ENCODE data around the gene ALDH4A1. TPM values are rescaled to one million over a fixed set of nuclear protein-coding genes. Genes with fewer than 3 reads are reported as not detected.
"Not testable (repeated sequence)": the region's sequence is repeated elsewhere in the genome, so short reads cannot be mapped to it uniquely, and the experiment has no call there.

ALDH4A1 gene
- polyA plus RNA-seq, 5 donors: 14.5 to 23.2 (median 17.7) TPM

GRCh38 chr1:18879215-18879790, 23.1 kb downstream of the ALDH4A1 start:
- DNase-seq: no peak

DNA sequence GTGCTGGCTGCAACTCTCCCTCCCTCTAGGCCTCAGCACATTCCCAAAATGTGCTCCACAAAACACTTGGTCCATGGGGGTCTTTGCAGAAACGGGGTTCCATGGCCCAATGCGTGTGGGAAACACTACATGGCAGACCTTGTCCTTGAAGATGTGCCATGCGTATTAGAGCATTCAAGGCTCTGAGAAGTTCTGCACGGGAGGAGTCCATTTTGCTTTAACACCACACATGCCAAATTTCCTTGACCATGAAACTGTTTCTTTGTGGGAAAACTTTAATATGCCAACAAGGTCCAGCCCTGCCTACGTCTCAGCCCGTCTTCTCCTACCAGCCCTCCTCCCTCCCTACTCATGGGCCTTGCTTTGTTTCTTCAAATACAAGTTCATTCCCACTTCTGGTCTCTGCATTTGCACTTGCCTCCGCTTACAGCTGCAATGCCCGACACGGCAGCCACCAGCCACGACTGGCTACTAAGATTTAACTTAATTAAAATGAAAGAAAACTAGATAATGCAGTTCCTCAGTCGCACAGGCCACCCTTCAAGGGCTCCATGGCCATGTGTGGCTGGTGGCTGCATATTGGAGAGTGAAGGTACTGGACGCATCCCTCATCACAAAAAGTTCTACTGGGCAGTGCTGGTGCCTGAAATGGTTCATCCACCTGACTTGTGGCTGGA, 23.7 kb downstream of the ALDH4A1 start:
- DNase-seq: no peak

DNA sequence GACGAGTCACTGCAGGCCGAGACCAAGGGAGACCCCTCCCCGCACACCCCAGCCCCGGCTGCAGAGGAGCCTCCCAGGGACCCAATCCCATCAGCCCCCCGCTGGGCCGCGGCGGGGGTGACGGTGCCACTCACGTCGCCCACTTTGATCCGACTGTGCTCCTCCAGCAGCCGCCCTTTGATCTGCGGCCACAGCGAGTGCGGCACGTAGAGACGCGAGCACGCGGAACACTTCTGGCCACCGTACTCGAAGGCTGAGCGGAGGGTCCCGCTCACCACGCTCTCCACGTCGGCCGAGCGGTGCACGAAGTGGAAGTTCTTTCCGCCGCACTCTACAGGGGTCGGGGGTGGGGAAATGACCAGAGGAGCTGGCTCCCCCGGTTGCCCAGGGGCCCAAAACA, 25.1 kb downstream of the ALDH4A1 start:
- no peak for DNase-seq

GRCh38 chr1:18876210-18876609, 26.1 kb downstream of the ALDH4A1 start:
- no peak for DNase-seq

- DNase-seq: no peak
These were observed 26.6 kb downstream of the ALDH4A1 start for GRCh38 chr1:18875796-18876128.

DNA sequence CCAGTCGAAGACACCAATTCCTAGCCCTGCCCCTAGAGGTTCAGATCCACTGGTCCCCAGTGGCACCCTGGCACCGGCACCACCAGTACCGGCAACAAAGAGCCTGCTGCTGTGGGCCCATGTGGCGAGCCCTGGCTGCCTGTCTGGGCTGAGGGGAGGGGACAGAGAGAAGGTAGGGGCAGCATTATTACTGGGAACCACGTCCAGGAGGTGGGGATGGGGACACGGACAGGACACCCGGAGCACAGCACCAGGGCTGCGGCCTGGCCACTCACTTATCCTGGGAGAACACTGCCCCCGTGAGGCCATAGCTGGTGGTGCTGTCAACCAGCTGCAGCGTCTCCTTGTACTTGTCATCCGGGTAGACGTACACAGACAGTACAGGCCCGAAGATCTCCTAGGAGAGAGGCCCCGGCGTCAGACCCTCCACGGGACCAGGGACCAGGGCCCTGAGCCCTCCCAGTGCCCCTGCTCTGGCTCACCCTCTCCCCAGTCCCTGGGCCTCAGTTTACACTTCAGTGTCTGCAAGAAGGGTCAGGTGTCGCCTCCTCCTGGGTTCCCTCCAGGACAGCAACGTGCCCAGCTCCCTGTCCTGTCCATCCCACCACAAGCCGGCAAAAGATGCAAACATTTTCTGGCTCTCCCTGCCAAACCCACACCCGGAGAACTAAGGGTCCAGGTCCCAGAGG, 27.1 kb downstream of the ALDH4A1 start:
- DNase-seq: peak; percentile 45 to 72

GRCh38 chr1:18874600-18874999, 27.8 kb downstream of the ALDH4A1 start:
- no peak for DNase-seq

DNA sequence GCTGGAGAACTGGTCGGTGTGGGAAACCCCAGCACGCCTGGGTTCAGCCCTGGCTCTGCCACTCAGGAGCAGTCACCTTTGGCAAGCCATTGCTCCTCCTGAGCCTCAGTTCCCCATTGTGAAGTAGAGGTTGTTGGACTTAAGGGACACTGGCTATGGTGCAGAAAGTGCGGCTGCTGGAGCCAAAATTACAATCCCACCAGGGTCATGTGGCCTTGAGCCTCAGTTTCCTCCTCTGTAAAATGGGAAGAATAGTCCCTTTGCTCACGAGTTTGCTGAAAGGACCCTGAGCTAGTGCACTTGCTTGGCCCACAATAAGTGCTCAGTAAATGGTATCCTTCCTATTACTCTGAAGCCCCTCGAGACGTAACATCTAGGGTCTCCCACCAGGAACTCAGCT, 28.3 kb downstream of the ALDH4A1 start:
- DNase-seq: no peak

GRCh38 chr1:18872071-18872611, 30.2 kb downstream of the ALDH4A1 start:
- DNase-seq: no peak

DNA sequence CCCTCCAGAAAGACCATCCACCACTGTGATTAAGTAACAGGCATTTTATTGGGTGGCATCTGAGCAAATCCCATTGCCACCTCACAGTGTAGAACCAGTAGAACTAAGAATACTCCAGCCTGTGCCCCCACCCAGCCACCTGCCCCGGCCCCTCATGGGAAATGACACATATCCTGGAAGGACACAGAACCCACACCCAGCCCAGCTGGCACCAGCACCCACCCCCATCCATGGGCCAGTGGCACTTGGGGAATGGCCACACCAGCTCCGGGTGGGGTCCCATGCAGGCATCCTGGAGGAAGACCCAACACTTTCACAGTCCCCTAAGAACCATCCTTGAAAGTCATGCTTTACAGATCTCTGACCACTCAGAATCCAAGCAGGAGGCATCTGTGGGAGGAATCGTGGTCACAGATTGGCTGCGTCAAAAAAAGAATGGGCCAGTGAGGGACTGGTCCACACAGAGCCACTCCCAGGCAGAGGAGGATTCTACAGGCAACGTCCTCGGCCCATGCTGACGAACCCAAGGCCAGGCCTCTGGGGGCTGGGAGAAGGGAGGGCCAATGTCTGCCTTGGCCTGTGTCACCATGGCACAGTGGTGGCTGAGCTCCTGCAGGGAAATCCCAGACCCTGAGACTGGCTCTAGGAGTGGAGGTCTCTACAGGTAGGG, 30.8 kb downstream of the ALDH4A1 start:
- DNase-seq: no peak

GRCh38 chr1:18870957-18871356, 31.4 kb downstream of the ALDH4A1 start:
- DNase-seq: no peak

DNA sequence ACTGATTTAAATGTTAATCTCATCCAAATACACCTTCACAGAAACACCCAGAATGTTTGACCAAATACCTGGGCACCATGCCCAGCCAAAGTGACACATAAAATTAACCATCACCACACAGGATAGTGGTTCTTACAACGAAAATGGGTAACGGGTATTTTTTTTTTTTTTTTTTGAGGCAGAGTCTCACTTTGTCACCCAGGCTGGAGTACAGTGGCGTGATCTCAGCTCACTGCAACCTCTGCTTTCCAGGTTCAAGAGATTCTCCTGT, 31.8 kb downstream of the ALDH4A1 start:
- DNase-seq: not testable (repeated sequence)

- no peak for DNase-seq
These were observed 32.3 kb downstream of the ALDH4A1 start for GRCh38 chr1:18869847-18870594.

DNA sequence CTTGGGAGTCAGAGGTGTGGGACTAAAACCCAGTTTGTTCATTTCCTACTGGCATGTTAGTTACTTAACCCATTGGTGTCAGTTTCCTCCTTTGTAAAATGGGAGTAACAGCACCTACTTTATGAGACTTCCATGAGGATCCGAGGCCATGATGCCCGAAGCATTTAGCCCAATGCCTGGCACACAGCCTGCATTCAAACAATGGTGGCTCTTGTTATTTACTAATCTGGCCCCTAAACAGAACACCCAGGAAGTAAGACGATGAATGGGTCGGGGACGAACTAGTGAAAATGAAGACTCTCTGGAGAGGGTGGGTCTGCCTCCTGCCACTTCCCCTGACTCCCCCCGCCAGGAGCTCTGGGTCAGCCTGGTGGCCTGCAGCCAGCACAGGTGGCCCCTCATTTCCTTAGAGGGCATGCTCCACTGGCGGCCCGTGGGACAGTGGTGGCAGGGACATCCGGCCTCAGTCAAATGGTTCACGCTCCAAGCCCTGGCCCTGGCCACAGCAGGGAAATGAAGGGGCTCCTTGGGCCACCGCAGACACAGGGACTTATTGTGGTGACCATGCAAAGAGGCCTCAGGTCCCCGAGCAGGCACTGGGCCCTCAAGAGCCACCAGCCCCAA, 33.4 kb downstream of the ALDH4A1 start:
- no peak for DNase-seq

DNA sequence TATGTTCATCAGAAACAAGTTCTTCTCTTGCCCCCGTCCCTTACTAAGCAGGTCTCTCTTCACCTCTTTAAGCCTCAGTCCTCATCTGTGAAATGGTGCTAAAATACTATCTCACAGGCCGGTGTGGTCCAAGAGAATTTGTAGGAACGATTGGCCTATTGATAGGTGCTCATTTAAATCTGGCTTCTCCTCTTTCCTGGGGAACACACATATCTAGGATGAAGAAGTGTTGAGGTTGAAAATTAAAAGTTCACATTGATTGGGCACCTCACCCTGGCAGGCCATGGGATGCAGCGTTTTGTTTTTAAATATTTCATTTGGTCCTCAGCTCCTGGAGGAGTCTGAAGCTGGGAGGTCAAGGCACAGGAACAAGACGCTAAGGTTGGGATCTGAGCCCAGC, 34.0 kb downstream of the ALDH4A1 start:
- no peak for DNase-seq

- no peak for DNase-seq
These were observed 35.5 kb downstream of the ALDH4A1 start for GRCh38 chr1:18866846-18867245.

DNA sequence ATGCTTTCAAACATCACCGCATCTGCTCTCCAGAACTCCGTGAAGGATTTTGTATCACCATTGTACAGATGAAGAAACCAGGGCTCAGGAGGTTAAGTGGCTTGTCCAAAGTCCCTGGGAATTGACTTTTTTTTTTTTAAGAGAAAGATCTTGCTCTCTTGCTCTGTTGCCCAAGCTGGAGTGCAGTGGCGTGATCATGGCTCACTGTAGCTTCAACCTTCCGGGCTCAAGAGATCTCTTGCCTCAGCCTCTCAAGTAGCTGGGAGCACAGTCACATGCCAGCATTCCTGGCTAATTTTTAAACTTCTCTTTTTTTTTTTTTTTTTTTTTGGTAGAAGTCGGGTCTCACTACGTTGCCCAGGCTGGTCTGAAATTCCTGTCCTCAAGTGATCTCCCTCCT, 36.0 kb downstream of the ALDH4A1 start:
- no peak for DNase-seq

GRCh38 chr1:18865176-18865575, 37.2 kb downstream of the ALDH4A1 start:
- DNase-seq: no peak

DNA sequence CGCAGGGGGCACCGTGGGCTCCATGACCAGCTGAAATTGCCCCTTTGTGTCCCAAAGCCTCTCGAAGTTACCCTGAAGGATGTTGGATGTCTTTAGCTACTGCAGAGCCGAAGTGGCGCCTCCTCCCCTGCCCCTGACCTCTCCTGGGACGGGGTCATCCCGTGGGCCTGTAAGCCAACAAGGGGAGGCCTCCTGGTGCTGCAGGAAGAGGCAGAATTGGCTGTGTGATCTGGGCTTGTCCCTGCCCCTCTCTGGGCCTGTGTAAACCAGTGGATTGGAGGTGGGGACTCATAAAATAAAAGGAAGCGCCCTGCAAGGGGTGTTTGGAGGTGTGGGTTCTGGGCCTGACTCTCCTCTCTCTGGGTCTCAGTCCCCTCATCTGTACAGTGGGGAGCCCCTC, 40.8 kb downstream of the ALDH4A1 start:
- DNase-seq: no peak

DNA sequence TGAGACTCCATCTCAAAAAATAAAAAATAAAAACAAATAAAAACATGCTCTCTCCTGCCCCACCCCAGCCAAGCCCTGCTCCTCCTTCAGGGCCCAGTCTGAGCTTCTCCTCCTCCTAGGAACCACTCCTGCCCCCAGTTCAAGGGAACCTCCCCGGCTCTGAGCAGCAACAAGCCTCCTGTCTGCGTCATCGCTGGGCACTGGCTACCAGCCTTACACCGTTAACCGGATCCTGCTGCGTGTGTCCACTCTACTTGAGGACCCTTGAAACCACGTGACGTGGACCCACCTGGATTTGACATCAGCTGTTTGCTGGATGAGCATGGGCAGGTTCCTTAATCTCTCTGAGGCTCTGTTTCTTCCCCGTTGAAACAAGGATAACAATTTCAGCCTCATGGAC, 41.3 kb downstream of the ALDH4A1 start:
- no peak for DNase-seq

- no peak for DNase-seq
These were observed 42.8 kb downstream of the ALDH4A1 start, which contains the start of gene TAS1R2 for GRCh38 chr1:18859560-18859959. Gene TAS1R2 (minus strand): TSS chr1:18859660. CDS start chr1:18859660, 0 bp downstream.
